Measurements from ENCODE around the gene GPATCH11.

DNA sequence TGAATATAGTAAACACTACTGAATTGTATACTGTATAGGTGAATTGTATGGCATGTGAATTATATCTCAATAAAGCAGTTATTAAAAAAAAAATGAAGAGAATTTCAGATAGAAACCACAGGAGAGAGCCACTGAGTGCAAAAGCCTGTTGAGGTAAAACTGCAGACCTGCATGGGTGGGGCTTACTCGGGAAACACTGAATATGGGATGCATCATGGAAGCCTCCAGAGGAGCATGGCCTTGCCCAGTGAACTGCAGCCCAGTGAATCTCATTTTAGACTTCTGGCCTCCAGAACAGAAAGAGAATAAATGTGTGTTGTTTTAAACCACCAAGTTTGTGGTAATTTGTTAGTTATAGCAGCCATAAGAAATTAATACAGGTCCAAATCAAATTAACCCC, 15.7 kb downstream of the GPATCH11 start:
- no peak for TF ChIP-seq GATA3 (IDR thresholded peaks at IDR 0.05; ENCODE audit: low read depth, low read length)
- TF ChIP-seq GATA2 (IDR thresholded peaks at IDR 0.05; ENCODE audit: low read depth, low read length) = no peak

Measured in SH-SY5Y (cell line).